Astrocyte of the spinal cord (primary cell): ENCODE results near the gene GALNT5.

Experiments
- DNase-seq: peaks from one replicate; pipeline ENCODE4 v3.0.0; 2011; ENCODE audit warnings: low read depth, low spot score
- H3K4me3 ChIP-seq: 2 replicates; pipeline ENCODE4 v1.5.1; 2011; ENCODE audit warnings: low read depth, mild to moderate bottlenecking, low read length, moderate library complexity
- in situ Hi-C: cut with HindIII; loops from 2 replicates; pipeline ENCODE4 v1.10.0; 2017; ENCODE audit warnings: low sequenced_read_pairs
- TF ChIP-seq, protein P1 (sequence below): IDR thresholded peaks from 2 replicates; pipeline ENCODE4 v1.5.1; 2012; ENCODE audit warnings: low read depth, mild to moderate bottlenecking, low read length, inconsistent platforms

GALNT5 gene

DNA sequence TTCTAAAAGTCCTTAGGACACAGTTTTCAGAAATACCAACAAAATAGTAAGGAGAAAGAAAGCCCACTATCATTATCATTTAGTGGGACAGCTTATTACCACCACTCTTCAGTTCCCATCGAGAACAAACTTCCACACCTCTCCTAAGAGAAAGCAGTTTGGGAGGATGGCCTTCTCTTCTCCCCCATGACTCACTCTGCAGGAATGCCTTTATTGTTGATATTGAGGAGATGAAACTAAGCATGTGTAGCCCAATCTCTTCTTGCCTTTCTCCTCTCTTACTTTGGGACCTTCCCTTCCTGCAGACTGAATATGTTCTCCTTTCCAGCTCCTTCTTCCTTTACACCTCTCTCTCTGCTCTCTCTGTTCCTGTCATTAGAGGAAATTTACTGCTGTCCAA lies 98.1 kb downstream of the GALNT5 start:
- TF ChIP-seq, protein P1, sequence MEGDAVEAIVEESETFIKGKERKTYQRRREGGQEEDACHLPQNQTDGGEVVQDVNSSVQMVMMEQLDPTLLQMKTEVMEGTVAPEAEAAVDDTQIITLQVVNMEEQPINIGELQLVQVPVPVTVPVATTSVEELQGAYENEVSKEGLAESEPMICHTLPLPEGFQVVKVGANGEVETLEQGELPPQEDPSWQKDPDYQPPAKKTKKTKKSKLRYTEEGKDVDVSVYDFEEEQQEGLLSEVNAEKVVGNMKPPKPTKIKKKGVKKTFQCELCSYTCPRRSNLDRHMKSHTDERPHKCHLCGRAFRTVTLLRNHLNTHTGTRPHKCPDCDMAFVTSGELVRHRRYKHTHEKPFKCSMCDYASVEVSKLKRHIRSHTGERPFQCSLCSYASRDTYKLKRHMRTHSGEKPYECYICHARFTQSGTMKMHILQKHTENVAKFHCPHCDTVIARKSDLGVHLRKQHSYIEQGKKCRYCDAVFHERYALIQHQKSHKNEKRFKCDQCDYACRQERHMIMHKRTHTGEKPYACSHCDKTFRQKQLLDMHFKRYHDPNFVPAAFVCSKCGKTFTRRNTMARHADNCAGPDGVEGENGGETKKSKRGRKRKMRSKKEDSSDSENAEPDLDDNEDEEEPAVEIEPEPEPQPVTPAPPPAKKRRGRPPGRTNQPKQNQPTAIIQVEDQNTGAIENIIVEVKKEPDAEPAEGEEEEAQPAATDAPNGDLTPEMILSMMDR: no peak
- in situ Hi-C loops: no loop called here
- no peak for DNase-seq
- no peak overlapping the region for H3K4me3 ChIP-seq

DNA sequence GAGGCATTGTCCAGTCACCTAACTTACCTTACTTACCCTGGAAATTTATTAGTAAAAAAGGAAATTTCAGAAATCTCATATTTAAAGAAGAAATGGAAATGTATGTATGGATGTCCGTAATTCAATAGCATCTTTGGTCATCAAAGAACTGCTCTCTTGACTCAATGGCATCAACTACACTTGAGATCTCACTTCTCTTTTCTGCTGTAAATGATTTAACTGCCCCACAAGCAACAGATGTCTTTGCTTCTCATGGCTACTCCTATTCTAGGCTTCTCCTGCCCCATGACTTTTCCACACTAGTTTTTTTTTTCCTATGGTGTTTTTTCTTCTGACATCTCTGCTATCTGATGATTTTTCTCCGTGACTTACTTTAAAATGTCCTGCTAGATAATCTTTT lies 102.1 kb downstream of the GALNT5 start:
- DNase-seq: no peak
- TF ChIP-seq, protein P1: no peak
- H3K4me3 ChIP-seq: no peak overlapping the region
- in situ Hi-C loops: no loop called here

DNA sequence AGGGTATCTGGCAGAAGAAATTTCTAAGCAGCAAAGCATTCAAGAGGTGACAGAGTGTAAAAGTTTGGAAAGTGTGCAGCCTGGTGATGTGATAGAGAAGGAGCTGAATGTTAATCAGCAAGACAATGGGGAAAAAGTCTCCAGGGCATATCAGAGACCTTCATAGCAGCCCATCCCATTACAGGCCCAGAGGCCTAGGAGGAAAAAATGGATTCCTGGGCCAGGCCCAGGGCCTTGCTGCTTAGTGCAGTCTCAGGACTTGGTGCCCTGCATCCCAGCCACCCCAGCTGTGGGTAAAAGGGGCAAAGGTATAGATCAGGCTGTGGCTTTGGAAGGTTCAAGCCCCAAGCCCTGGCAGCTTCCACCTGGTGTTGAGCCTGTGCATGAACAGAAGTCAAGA lies 104.0 kb downstream of the GALNT5 start:
- no peak overlapping the region for H3K4me3 ChIP-seq
- DNase-seq: no peak
- TF ChIP-seq, protein P1: no peak
- in situ Hi-C loops: no loop called here

DNA sequence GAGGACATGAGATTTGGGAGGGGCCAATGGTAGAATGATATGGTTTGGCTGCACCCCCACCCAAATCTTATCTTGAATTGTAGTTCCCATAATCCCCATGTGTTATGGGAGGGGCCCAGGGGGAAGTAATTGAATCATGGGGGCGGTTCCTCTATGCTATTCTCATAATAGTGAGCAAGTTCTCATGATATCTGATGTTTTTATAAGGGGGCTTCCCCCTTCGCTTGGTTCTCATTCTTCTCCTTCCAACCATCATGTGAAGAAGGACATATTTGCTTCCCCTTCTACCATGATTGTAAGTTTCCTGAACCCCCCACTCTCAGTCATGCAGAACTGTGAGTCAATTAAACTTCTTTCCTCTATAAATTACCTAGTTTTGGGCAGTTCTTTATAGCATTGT lies 105.1 kb downstream of the GALNT5 start:
- in situ Hi-C loops: no loop called here
- DNase-seq: no peak
- no peak overlapping the region for H3K4me3 ChIP-seq
- TF ChIP-seq, protein P1: no peak

DNA sequence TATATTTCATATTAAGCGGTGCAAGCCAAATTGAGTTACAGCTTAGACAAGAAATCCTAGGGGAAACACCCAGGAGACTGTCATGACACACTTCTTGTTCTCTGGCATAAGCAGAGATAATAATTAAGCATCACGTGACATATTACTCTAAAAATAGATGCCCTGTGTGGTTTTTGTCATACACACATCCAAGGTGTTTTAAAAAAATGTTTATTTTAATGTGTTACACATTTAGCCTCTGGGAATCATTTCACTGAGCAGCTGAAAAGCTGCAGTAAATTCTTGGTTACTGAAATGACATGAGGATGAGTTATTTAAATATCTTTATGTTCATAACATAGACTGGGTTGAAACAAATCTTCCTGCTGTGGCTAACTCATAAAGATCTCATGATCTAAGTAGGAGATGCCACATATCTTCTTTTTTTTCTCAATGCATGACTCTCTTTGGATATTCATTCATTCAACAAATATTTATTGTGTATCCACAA lies 106.2 kb downstream of the GALNT5 start:
- in situ Hi-C loops: no loop called here
- DNase-seq: no peak
- TF ChIP-seq, protein P1: no peak
- H3K4me3 ChIP-seq: no peak overlapping the region
